DMS 273 treated with DMSO at 0.1 percent for 48 hours (cell line): ENCODE measurements around the gene ADRA1B.

ENCODE experiments used
- DNase-seq: peaks from one replicate; lab custom pipeline; 2025; lab: John Stamatoyannopoulos, UW

ADRA1B gene

GRCh38 chr5:159901772-159902171 lies 14.5 kb upstream of the ADRA1B start:
- DNase-seq, result no peak

GRCh38 chr5:159902444-159903121 lies 13.7 kb upstream of the ADRA1B start:
- DNase-seq, result no peak

- no peak for DNase-seq
Observed at GRCh38 chr5:159903131-159903530, 13.2 kb upstream of the ADRA1B start.

GRCh38 chr5:159904874-159905273 lies 11.4 kb upstream of the ADRA1B start:
- no peak for DNase-seq

GRCh38 chr5:159905496-159905895 lies 10.8 kb upstream of the ADRA1B start:
- no peak for DNase-seq

GRCh38 chr5:159906463-159906862 lies 9.8 kb upstream of the ADRA1B start:
- no peak for DNase-seq

- DNase-seq, result no peak
Observed at GRCh38 chr5:159906943-159907342, 9.3 kb upstream of the ADRA1B start.

- no peak for DNase-seq
Observed at GRCh38 chr5:159907689-159908590, 8.3 kb upstream of the ADRA1B start.

- DNase-seq, result no peak
Observed at GRCh38 chr5:159908591-159908940, 7.7 kb upstream of the ADRA1B start.

- no peak for DNase-seq
Observed at GRCh38 chr5:159909126-159909525, 7.2 kb upstream of the ADRA1B start.

- DNase-seq, result no peak
Observed at GRCh38 chr5:159910207-159910842, 6.0 kb upstream of the ADRA1B start.

- DNase-seq, result no peak
Observed at GRCh38 chr5:159910843-159911229, 5.4 kb upstream of the ADRA1B start.

GRCh38 chr5:159911349-159911748 lies 4.9 kb upstream of the ADRA1B start:
- no peak for DNase-seq

- DNase-seq, result no peak
Observed at GRCh38 chr5:159912033-159912800, 4.1 kb upstream of the ADRA1B start.

- no peak for DNase-seq
Observed at GRCh38 chr5:159913048-159913447, 3.2 kb upstream of the ADRA1B start.

- no peak for DNase-seq
Observed at GRCh38 chr5:159913501-159913900, 2.8 kb upstream of the ADRA1B start.

GRCh38 chr5:159916841-159917761 lies 819 bp downstream of the ADRA1B start:
- DNase-seq, result no peak

GRCh38 chr5:159917994-159918393 lies 1.7 kb downstream of the ADRA1B start:
- no peak for DNase-seq

- no peak for DNase-seq
Observed at GRCh38 chr5:159921721-159922120, 5.4 kb downstream of the ADRA1B start.

GRCh38 chr5:159923008-159923407 lies 6.7 kb downstream of the ADRA1B start:
- DNase-seq, result no peak
